Vagina (tissue), 2 donors: ENCODE data around the gene VTI1A.

Source experiments
- CTCF ChIP-seq, 3 experiments: fragments of 450-650 bp in 2 of 3; fragments of 200-600 bp in 1 of 3; sonication (generic) in 1 of 3; IDR thresholded peaks; one replicate each; pipeline ENCODE4 v1.5.1; 2017 to 2019; ENCODE audit warnings: antibody characterized with exemption in 3 of 3, mild to moderate bottlenecking in 2 of 3, moderate library complexity in 2 of 3
- POLR2A ChIP-seq, 2 donors: fragments of 450-650 bp; IDR thresholded peaks; one replicate each; pipeline ENCODE4 v1.6.1; 2017; ENCODE audit warnings: antibody characterized with exemption in 2 of 2, mild to moderate bottlenecking in 2 of 2, moderate library complexity in 2 of 2
- POLR2AphosphoS5 ChIP-seq, 2 donors: sonication (generic); formaldehyde crosslinking; IDR thresholded peaks; one replicate each; pipeline ENCODE4 v1.9.0; 2017; ENCODE audit warnings: antibody characterized with exemption in 2 of 2, mild to moderate bottlenecking in 2 of 2, low read depth in 1 of 2; ENCODE audit not compliant: insufficient read depth in 1 of 2

- TF ChIP-seq CTCF (IDR thresholded peaks at IDR 0.05) (no peak), POLR2AphosphoS5 (IDR thresholded peaks at IDR 0.05; ENCODE audit: insufficient read depth in 1 of 2, low read depth in 1 of 2) (no peak), POLR2A (IDR thresholded peaks at IDR 0.05) (no peak)
Observed at GRCh38 chr10:112797855-112798254, 350.8 kb downstream of the VTI1A start.
